HG03558 (cell line): ENCODE data around the gene RDH16.

ENCODE experiments used
- ATAC-seq: cut with Tn5 transposase; IDR thresholded peaks from one replicate; pipeline ENCODE4 v1.9.1; 2021; ENCODE audit warnings: moderate number of reproducible peaks; ENCODE audit not compliant: unreplicated experiment; ENCODE audit errors: extremely low read depth

RDH16 gene, protein sequence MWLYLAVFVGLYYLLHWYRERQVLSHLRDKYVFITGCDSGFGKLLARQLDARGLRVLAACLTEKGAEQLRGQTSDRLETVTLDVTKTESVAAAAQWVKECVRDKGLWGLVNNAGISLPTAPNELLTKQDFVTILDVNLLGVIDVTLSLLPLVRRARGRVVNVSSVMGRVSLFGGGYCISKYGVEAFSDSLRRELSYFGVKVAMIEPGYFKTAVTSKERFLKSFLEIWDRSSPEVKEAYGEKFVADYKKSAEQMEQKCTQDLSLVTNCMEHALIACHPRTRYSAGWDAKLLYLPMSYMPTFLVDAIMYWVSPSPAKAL

DNA sequence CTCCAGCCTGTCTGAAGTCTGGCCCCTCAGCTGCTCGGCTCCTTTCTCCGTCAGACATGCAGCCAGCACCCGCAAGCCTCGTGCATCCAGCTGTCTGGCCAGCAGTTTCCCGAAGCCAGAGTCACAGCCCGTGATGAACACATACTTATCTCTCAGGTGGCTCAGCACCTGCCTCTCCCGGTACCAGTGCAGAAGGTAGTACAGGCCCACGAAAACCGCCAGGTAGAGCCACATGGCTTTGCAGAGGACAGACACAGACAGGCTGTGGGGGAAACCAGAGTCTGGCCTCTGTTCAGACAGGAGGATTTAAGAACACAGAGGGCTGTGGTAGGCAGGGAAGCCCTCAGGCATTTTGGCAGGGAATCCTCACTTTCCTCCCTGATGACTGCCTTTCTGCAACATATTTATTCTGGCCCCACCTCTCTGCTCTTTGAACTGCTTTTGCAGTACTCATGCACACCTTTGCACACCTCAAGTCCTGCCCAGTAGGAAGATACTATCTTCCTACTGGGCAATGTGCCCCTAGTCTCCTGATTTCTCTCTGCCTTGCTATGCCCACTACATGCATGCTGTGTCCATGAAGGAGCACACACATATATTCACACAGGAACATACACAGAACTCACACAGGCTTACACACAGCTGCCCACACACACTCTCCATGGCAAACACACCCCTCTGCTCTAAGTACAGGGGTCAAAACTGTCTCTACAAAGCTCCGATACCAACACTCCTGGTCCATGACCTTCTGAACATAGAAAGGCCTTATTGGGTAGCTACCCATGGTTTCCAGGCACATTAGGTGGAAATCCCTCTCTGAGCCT lies at the start of gene RDH16:
RDH16 (minus strand) TSS at position 380 of the 824 bp plus-strand sequence; CDS start at position 234, 146 bp downstream.
- no peak for ATAC-seq

DNA sequence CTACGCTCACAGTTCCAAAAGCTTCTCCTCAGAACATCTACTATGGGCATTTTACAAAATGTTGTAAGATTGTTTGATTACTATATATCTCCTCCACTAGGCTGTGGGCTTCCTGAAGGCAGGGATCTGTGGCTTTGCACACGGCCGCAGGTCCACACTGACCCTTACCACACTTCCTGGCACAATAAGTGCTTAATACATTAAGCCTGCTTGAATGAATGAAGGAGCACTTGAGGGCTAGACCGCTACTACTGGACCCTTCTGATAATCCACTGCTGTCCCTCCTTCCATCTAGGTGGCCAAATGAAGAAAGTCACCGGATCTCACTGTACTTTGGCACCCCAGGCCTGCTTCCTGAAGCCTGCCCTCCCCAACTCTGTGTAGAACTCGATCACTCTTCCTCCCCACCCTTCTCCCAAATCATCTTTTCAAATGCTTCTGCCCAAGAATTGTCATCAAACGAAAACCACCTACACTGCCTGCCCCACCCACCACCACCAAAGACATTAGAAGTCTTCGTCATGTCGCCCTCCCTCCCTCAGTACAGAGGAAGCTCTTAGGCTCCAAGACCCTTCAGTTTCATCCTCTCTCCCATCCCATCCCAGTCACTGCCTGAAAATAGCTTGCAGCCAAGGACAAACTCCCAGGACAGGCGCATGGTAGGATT lies 49.5 kb upstream of the RDH16 start:
- no peak for ATAC-seq

DNA sequence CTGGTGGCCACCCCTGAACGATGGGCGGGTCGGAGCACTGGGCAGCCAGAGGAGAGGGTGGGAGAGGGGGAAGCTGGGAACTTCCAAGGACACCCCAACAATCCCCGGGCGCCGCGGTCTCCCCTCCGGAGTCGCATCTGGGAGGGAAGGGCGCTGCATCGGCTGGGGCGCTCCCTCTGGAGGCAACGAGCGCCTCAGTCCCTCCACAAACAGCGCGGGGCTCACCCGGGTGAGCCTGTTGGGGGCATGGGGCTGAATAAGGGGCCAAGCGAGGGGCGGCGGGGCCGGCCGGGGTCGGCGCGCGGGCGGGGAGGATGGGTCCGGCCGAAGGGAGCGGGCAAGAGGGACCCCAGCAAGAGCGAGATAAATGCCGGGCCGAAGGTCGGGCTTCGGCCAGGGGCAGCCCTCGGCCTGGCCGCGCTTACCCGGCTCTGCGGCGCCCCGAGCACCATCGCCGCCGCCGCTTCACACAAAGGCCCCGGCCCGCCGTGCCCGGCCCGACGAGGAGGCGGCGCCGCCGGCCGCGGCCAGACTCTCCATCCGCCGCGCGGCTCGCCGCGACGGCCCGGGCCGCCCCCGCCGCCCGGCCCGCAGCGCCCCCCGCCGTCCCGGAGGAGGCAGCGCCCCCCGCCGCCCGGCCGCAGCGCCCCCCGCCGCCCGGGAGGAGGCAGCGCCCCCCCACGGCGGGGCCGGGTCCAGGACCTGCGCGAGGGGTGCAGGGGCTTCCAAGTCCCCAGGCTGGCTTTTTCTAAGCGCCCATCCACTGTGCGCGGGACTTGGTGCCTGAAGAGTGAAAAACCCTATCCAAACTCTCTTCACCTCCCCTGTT lies 48.8 kb upstream of the RDH16 start, which contains the start of gene ZBTB39:
ZBTB39 (minus strand) TSS at position 567 of the 829 bp plus-strand sequence. CDS start 1,629 bp downstream, outside the sequence.
- ATAC-seq = no peak

DNA sequence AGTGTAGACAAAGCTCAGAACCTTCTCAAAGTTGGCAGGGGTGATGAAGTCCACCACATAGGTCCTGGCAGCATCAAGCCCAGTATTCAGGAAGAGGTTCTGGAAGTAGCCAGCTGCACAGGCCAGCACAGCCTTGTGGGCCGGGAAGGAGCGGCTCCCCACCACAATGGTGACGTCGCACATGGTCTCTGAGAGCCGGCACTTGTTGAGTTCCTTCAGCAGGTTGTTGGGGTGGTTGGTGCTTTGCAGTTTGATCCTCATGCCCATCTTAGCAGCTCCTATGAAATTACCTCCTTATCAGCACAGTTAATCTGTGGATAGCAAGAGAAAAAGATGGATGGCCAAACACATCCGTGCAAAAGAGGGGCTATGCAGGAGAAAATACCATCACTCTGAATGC lies 47.2 kb upstream of the RDH16 start:
- ATAC-seq = no peak

DNA sequence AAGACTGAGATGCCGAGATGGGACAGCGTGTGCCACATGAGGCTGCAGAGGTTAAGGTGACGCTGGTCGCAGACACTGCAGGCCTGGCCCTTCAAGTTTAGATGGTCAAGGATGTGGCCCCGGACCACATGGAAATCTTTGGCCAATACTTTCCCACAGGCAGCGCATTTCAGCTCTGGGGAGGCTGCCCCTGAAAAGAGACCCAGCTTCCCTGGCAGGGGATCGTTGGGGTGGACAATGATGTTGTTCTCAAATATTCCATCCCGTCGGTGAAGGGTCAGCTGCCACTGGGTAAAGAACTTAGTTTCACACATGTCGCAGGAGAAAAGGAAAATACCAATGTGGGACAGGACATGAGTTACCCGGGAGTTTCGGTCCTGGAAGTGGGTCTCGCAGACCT lies 46.0 kb upstream of the RDH16 start:
- ATAC-seq = no peak

DNA sequence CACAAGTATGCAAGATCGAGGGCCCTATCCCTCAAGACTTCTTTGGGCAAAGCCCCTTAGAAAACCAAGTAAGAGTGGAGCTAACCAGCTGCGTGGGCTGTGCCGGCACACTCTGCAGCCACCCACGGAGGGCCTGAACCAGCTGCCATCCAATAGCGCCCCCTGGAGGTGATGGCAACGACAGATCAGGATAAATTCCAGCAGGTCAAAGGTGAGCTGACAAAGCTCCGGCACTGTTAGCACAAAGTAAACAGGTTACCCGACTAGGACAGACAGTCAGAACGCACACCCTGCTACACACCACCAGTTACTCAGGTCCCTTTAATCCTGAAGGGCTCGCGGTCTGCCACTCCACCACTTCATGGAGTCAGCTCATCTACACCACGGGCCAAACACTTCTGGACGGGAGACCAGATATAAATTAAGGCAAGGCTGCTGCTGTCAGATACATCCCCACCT lies 44.1 kb upstream of the RDH16 start:
- no peak for ATAC-seq

DNA sequence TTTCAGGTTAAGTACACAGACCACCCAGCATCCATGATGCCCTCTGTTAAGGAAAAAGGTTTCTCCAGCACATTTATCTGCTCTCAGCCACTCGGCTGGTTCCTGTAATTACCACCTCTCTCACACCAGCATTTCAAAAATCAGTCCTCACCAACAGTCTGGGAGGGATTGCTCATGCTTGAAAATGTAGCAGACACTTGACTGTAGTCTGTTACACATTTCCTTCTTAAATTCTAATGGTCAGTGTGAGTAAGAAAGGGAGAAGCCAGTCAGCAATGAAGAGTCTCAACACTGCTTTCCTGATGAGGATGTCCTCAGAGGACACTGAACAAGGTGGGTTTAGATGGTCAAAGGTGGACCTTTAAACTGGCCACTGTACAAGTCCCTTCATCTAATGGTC lies 43.0 kb upstream of the RDH16 start:
- no peak for ATAC-seq

DNA sequence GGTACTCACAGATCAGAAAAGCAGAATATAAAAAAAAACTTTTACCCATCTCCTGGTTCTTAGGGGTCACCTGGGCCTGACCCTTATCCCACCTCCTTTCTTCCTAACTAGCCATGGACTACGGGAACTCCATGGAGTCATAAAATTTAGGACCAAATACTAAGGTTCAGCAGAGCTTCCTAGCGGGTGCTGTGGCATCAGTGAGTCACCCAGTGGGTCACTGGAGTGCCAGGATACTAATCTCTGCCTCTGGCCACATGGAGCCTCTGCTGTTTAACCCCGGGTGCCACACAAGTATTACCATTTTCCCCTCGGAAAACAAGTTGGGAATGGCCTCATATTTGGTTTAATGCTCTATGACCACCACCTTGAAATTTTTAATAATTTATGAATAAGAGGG lies 42.0 kb upstream of the RDH16 start:
- ATAC-seq = no peak

DNA sequence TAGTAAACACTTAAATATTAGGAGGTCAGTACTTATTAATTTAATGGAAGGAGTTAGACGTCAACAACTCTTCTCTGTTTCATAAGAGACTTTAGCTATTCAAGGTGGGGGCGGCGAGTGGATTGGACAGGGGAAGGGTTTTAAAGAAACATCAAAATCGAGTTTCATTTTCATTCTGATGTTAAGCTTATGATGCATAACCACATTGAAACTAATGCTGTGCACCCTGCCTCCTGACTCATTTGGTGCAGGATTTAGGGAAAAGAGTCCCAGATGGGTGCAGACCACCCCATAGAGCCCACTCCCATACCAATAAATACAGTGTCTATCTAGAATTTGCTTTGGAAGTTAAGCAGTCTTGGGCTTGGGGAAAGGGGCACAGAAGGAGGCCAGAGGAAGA lies 41.6 kb upstream of the RDH16 start:
- ATAC-seq = peak; percentile 51

DNA sequence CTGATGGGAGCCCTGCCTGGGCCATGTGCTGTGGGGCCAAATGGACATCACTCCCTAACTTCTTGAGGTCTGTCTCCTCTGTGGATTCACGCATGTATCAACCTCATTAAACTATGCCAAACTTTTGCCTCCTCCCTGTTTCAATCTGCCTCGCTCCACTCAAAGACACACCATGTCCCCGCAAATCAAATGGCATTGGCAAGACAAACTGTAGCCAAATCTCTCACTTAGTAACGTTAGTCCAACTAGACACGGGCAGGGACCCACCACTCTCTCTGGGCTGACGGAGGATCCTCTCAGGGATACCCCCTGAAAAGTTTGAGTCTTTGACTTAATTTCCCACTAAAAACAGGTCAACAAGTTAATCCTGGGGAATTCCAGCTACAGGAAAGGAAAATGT lies 40.9 kb upstream of the RDH16 start:
- no peak for ATAC-seq

DNA sequence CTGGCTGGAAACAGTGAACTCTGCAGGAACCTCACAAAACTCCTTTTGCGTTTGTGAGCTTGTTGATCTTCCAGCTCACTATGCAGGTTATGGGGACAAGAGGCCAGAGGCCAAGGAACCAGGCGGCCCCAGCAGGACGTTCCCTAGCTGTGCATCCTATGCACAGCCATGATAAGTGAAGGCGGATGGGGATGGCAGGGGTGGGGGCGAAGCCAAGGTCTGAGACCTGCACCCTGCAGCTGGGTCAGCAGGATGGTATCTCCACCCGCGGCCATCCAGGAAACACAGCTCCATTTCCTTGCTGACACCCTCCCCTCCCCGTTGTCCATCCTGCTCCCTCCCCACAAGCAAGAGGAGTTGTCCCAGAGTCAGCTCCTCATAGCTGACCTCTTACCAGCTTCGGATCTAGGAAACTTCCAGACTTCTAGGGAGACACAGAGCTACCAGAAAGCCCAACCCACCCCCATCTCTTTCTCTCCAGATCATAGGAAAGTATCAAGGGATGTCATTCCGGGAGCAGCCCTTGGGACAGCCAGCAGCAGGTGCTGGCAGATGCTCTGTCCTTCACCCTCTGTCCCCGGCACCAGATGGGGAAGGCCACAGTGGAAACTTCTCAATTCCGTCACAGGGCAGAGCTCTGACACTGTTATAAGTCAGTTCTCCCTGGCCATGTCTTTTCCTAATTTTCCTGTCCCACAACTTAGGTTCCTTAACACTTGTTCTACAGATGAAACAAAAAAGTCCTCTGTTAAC lies 39.6 kb upstream of the RDH16 start:
- ATAC-seq = no peak

DNA sequence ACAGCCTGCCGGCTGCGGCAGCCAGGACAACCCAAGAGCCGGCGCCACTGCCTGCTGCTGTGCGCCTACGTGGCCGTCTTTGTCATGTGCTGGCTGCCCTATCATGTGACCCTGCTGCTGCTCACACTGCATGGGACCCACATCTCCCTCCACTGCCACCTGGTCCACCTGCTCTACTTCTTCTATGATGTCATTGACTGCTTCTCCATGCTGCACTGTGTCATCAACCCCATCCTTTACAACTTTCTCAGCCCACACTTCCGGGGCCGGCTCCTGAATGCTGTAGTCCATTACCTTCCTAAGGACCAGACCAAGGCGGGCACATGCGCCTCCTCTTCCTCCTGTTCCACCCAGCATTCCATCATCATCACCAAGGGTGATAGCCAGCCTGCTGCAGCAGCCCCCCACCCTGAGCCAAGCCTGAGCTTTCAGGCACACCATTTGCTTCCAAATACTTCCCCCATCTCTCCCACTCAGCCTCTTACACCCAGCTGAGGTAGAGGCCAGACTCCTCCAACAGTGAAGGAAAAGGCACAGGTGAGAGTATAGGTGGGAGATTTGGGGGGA lies 38.6 kb upstream of the RDH16 start:
- ATAC-seq = no peak

DNA sequence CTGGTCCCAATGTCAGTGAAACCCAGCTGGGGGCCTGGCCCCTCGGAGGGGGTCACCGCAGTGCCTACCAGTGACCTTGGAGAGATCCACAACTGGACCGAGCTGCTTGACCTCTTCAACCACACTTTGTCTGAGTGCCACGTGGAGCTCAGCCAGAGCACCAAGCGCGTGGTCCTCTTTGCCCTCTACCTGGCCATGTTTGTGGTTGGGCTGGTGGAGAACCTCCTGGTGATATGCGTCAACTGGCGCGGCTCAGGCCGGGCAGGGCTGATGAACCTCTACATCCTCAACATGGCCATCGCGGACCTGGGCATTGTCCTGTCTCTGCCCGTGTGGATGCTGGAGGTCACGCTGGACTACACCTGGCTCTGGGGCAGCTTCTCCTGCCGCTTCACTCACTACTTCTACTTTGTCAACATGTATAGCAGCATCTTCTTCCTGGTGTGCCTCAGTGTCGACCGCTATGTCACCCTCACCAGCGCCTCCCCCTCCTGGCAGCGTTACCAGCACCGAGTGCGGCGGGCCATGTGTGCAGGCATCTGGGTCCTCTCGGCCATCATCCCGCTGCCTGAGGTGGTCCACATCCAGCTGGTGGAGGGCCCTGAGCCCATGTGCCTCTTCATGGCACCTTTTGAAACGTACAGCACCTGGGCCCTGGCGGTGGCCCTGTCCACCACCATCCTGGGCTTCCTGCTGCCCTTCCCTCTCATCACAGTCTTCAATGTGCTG lies 38.0 kb upstream of the RDH16 start:
- ATAC-seq = no peak

DNA sequence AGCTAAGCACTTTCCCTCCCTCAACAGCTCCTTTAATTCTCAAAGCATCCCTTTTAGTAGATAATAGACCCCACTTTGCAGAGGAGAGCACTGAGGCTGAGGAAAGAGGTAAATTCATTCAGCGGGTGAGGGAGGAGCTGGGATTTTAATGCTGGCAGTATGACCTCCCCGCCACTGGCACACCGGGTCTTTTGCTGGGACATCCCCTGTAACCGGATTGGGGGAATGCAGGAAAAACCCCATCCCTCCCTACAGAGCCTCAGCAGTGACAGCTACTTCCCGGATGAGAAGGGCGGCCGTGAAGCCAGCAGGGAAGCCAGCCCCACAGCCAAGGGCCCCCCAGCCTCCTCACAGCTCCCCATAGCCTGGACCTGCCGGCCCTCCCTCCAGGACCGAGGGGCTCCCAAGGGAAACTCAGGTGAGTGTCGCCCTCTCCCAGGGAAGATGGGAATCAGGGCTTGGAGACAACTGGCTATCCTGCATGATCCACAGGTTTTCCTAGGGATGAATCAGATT lies 36.9 kb upstream of the RDH16 start:
- ATAC-seq = no peak

DNA sequence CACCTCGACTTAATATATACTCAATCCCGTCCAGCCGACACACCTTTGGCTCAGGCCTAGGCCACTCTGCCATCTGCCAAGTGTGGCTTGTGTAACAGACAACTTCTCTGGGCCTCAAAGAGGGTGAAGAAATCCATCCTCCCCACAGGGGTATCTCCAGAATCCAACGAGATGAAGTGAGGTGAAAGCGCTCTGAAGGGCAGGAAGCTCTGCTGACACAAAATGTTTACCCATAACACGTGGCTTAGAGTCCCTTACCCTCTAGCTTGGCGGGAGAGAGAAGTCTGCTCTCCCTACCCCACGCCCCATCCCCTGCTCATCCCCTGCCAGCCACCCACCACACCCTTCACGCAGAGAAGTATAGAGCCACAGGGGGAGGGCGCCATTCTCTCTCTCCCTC lies 35.9 kb upstream of the RDH16 start:
- no peak for ATAC-seq

DNA sequence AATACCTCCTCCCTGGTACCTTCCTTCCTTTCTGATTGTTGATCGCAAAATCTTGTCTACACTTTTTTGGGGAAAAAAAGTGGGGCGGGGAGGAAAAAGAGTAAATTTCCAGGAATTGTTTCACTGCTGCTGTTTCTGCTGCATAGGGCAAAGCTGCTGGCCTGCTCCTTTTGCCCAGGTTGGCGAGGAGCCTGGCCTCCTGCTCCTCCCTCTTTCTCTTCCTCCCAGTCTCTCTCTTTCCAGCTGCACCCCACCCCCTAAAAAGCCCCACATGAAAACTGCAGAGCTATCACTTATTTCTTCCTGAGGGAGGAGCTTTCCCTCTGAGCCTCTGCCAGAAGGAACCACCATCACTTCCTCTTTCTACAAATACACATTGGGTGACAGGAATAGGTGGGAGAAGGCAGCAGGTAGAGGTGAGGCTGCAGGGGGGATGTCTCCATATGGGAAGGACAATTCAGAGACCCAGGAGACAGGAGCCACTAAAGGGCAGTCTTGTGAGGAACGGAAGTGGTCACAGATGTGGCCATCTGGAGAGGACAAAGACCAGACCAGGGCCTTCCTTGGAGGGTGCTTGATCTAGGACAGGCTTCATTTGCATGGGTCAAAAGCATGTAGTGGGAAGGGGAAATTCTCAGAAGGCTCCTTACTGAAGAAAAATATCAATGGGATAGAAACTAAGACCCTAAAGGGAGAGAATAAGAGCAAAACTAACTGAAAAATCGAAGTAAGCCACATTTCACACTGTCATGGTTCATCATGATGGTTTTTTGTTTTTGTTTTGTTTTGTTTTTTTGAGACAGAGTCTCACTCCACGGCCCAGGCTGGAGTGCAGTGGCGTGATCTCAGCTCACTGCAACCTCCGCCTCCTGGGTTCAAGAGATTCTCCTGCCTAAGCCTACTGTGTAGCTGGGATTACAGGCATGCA lies 34.2 kb upstream of the RDH16 start:
- no peak for ATAC-seq

DNA sequence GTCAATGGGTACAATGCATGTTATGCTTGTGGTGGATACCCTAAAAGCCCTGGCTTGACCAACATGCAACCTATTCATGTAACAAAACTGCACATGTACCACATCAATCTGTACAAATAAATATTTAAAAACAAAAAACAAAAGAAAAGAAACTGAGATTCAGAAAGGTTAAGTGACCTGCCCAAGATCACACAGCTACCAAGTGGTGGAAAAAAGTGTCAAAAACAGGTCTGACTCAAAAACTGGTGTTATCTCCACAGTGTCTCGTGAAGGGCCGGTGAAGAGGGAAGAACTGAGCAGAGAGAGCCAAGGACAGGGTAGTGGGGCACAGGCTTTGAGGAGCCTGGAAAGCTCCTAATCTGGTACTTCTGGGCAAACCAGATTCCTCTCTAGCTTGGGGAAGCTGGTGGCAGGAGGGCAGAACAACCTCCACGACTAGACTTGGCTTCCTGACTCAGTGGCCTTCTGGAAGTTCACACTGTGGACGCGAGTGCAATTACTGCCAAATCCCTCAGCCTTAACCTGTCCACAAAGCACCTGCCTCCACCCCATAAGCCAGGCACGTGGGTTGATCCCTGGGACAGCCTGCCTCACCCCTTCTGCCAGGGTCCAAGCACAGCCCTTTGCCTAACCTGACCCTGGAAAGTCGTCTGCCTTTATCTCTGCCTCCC lies 33.4 kb upstream of the RDH16 start:
- ATAC-seq = no peak
